SK-N-SH (cell line): ENCODE measurements around the gene CIAO1.

Experiments used
- CTCF ChIP-seq: fragments of 200-600 bp; sonication (generic); IDR thresholded peaks from 2 replicates; pipeline ENCODE4 v1.6.1; 2017; ENCODE audit warnings: antibody characterized with exemption, mild to moderate bottlenecking, moderate library complexity
- EP300 ChIP-seq, 2 experiments: IDR thresholded peaks; 2 replicates each; pipeline versions ENCODE4 v1.4.0 to v1.6.1; 2012; ENCODE audit warnings: borderline replicate concordance in 1 of 2, low read depth in 1 of 2, low read length in 1 of 2
- FOXM1 ChIP-seq: IDR thresholded peaks from 2 replicates; pipeline ENCODE4 v1.4.0; 2012; ENCODE audit warnings: low read depth, mild to moderate bottlenecking
- POLR2AphosphoS5 ChIP-seq: IDR thresholded peaks from 2 replicates; pipeline ENCODE4 v1.6.1; 2012; ENCODE audit warnings: low read depth, low read length
- TAF1 ChIP-seq: IDR thresholded peaks from 2 replicates; pipeline ENCODE4 v1.6.1; 2012; ENCODE audit warnings: low read depth, mild to moderate bottlenecking, low read length, moderate library complexity, borderline replicate concordance
- TF ChIP-seq, protein P1 (sequence below): IDR thresholded peaks from 2 replicates; pipeline ENCODE4 v1.4.0; 2012; ENCODE audit warnings: low read depth
- TF ChIP-seq, protein P2 (sequence below): fragments of 150-350 bp; IDR thresholded peaks from 2 replicates; pipeline ENCODE4 v1.6.1; 2017; ENCODE audit warnings: antibody characterized with exemption, low read length, low read depth, borderline replicate concordance

DNA sequence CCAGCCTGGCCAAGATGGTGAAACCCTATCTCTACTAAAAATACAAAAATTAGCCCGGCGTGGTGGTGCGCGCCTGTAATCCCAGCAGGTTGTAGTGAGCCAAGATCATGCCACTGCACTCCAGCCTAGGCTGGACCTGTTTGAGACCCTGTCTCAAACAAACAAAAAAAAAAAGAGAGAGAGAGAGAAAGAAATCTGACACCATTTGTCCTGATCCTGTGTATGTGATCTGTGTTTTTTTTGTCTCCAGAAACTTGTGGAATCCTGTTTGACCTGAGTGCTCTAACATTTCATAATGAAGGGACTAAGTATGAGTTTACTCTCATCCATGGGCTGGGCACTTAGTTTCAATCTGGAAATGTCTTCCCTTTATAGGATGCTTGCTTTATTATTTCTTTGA lies 52.7 kb downstream of the CIAO1 start:
- TF ChIP-seq, protein P1, sequence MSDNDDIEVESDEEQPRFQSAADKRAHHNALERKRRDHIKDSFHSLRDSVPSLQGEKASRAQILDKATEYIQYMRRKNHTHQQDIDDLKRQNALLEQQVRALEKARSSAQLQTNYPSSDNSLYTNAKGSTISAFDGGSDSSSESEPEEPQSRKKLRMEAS = no peak
- TF ChIP-seq FOXM1 (no peak), EP300 (IDR thresholded peaks at IDR 0.05; ENCODE audit: borderline replicate concordance in 1 of 2, low read depth in 1 of 2, low read length in 1 of 2) (no peak), POLR2AphosphoS5 (no peak), CTCF (no peak), TAF1 (no peak)
- TF ChIP-seq, protein P2, sequence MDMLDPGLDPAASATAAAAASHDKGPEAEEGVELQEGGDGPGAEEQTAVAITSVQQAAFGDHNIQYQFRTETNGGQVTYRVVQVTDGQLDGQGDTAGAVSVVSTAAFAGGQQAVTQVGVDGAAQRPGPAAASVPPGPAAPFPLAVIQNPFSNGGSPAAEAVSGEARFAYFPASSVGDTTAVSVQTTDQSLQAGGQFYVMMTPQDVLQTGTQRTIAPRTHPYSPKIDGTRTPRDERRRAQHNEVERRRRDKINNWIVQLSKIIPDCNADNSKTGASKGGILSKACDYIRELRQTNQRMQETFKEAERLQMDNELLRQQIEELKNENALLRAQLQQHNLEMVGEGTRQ = no peak
